Smooth muscle cell (in vitro differentiated cells): Measurements from ENCODE around the gene CUL5. TPM values are rescaled to one million over a fixed set of nuclear protein-coding genes. Genes with fewer than 3 reads are reported as not detected.
A peak's percentile ranks its signal among the peaks of the same experiment; 100 is the strongest.

Experiments
- DNase-seq: peaks from one replicate; lab custom pipeline; 2025; ENCODE audit not compliant: unreplicated experiment; lab: John Stamatoyannopoulos, UW
- H2AFZ ChIP-seq: fragments of 200-600 bp; sonication (generic); 2 replicates; pipeline ENCODE4 v1.6.0; 2016; ENCODE audit warnings: antibody characterized with exemption, low read depth, mild to moderate bottlenecking
- H3F3A ChIP-seq: fragments of 200-600 bp; sonication (generic); 2 replicates; pipeline ENCODE4 v1.6.0; 2017; ENCODE audit warnings: antibody characterized with exemption, low read depth
- H3K27ac ChIP-seq: fragments of 200-600 bp; sonication (generic); 2 replicates; pipeline ENCODE4 v1.5.1; 2016; ENCODE audit warnings: low read depth, mild to moderate bottlenecking
- H3K27me3 ChIP-seq: fragments of 200-600 bp; sonication (generic); 2 replicates; pipeline ENCODE4 v1.6.1; 2016; ENCODE audit warnings: low read depth, mild to moderate bottlenecking
- H3K36me3 ChIP-seq: fragments of 200-600 bp; sonication (generic); 2 replicates; pipeline ENCODE4 v1.5.1; 2016; ENCODE audit warnings: low read depth
- H3K4me1 ChIP-seq: fragments of 200-600 bp; sonication (generic); 2 replicates; pipeline ENCODE4 v1.5.1; 2016; ENCODE audit warnings: low read depth
- H3K4me2 ChIP-seq: fragments of 200-600 bp; sonication (generic); 2 replicates; pipeline ENCODE4 v1.6.0; 2016; ENCODE audit warnings: mild to moderate bottlenecking
- H3K4me3 ChIP-seq: fragments of 200-600 bp; sonication (generic); 2 replicates; pipeline ENCODE4 v1.5.1; 2016; ENCODE audit warnings: mild to moderate bottlenecking
- H3K79me2 ChIP-seq: fragments of 200-600 bp; sonication (generic); 2 replicates; pipeline ENCODE4 v1.6.0; 2016; ENCODE audit warnings: low read depth, mild to moderate bottlenecking
- H3K9ac ChIP-seq: fragments of 200-600 bp; sonication (generic); 2 replicates; pipeline ENCODE4 v1.6.0; 2016; ENCODE audit warnings: low read depth
- H3K9me3 ChIP-seq: fragments of 200-600 bp; sonication (generic); replicated peaks from 2 replicates; pipeline ENCODE4 v1.5.1; 2016; ENCODE audit warnings: low read depth
- H4K20me1 ChIP-seq: fragments of 200-600 bp; sonication (generic); 2 replicates; pipeline ENCODE4 v1.6.0; 2016; ENCODE audit warnings: low read depth
- CTCF ChIP-seq: fragments of 200-600 bp; sonication (generic); IDR thresholded peaks from 2 replicates; pipeline ENCODE4 v1.5.1; 2017; ENCODE audit warnings: borderline replicate concordance, mild to moderate bottlenecking, antibody characterized with exemption; ENCODE audit not compliant: insufficient read depth, poor library complexity, severe bottlenecking
- WGBS: methylation state at CpG from one replicate; pipeline ENCODE4 v1.1.7; 2016; ENCODE audit warnings: low lambda C conversion rate; 5-methylcytosine and 5-hydroxymethylcytosine counted together
- polyA plus RNA-seq: library from polyadenylated mRNA; unstranded; fragments of >200 nt; fragmentation: Nextera tagmentation; extraction: Ambion mirVana; gene quantifications from 2 replicates; pipeline ENCODE4 v1.2.1, GENCODE V29; 2016
- total RNA-seq: library from RNA; depleted of rRNA; stranded (reverse); fragments of >200 nt; gene quantifications from 2 replicates; pipeline ENCODE4 v1.2.3, GENCODE V29; 2014

Gene CUL5
- total and polyA plus RNA-seq, 2 experiments from 2014 or later = 20.8 to 45.0 TPM

- H3K27me3 ChIP-seq = no peaks in the 10 kb centered on the region
- no peak for DNase-seq
- no peak overlapping the region for H2AFZ ChIP-seq
- no peak for TF ChIP-seq CTCF
- no peak overlapping the region for H3K4me2 ChIP-seq
- H3K36me3 ChIP-seq = no peaks in the 10 kb centered on the region
- H3F3A ChIP-seq = peaks cover 3% of the 10 kb centered on the region
- peaks cover 18% of the 10 kb centered on the region for H3K4me1 ChIP-seq
- 96% methylated on average over 18 of the region's 18 CpGs for WGBS
- H4K20me1 ChIP-seq = peaks cover 21% of the 10 kb centered on the region
- no peaks in the 10 kb centered on the region for H3K9me3 ChIP-seq
- H3K4me3 ChIP-seq = no peak overlapping the region
- H3K27ac ChIP-seq = no peak overlapping the region
- peaks cover 37% of the 10 kb centered on the region for H3K79me2 ChIP-seq
- H3K9ac ChIP-seq = no peak overlapping the region
These were observed 879 bp upstream of the CUL5 start for GRCh38 chr11:108007819-108008218.

GRCh38 chr11:108009497-108010370 is 1.0 kb downstream of the CUL5 start:
- peaks cover 56% of the 10 kb centered on the region for H3K79me2 ChIP-seq
- peak overlapping the region; percentile 100 for H3K9ac ChIP-seq
- no peak for DNase-seq
- peaks cover 40% of the 10 kb centered on the region for H4K20me1 ChIP-seq
- no peaks in the 10 kb centered on the region for H3K36me3 ChIP-seq
- peak overlapping the region; percentile 99 for H2AFZ ChIP-seq
- no peaks in the 10 kb centered on the region for H3K27me3 ChIP-seq
- H3K4me2 ChIP-seq = peak overlapping the region; percentile 86
- peak overlapping the region; percentile 77 for H3K4me3 ChIP-seq
- H3K9me3 ChIP-seq = no peaks in the 10 kb centered on the region
- WGBS = 4% methylated on average over 31 of the region's 31 CpGs
- H3K27ac ChIP-seq = peak overlapping the region; percentile 97
- H3K4me1 ChIP-seq = peaks cover 18% of the 10 kb centered on the region
- peaks cover 3% of the 10 kb centered on the region for H3F3A ChIP-seq
- TF ChIP-seq CTCF = no peak

GRCh38 chr11:108012139-108012725 is 3.5 kb downstream of the CUL5 start:
- no peak for DNase-seq
- Histone ChIP-seq H3K27me3 (no peaks in the 10 kb centered on the region), H3F3A (peaks cover 3% of the 10 kb centered on the region), H2AFZ (no peak overlapping the region), H4K20me1 (peaks cover 65% of the 10 kb centered on the region), H3K27ac (no peak overlapping the region), H3K79me2 (peaks cover 81% of the 10 kb centered on the region), H3K9me3 (no peaks in the 10 kb centered on the region), H3K4me2 (no peak overlapping the region), H3K4me3 (peak overlapping the region; percentile 77), H3K9ac (no peak overlapping the region), H3K4me1 (peaks cover 18% of the 10 kb centered on the region), H3K36me3 (no peaks in the 10 kb centered on the region)
- WGBS = over 99% methylated on average over 5 of the region's 5 CpGs
- no peak for TF ChIP-seq CTCF

- Histone ChIP-seq H3K9ac (no peak overlapping the region), H3K9me3 (no peaks in the 10 kb centered on the region), H3K36me3 (no peaks in the 10 kb centered on the region), H3K4me2 (no peak overlapping the region), H3K27me3 (no peaks in the 10 kb centered on the region), H3K4me3 (no peak overlapping the region), H2AFZ (no peak overlapping the region), H3K4me1 (peaks cover 7% of the 10 kb centered on the region), H3K79me2 (peaks cover 100% of the 10 kb centered on the region), H3K27ac (no peak overlapping the region), H4K20me1 (peaks cover 100% of the 10 kb centered on the region), H3F3A (no peaks in the 10 kb centered on the region)
- DNase-seq = no peak
- no peak for TF ChIP-seq CTCF
These were observed 7.9 kb downstream of the CUL5 start for GRCh38 chr11:108016647-108017046.
